Stimulated activated CD4-positive, alpha-beta T cell treated with anti-CD3 and anti-CD28 coated beads, Interleukin-1b, Interleukin-23, amount 100 ng/mL, for 4 hours (primary cell): Measurements from ENCODE around the gene SH3GL2.

Source experiments
- DNase-seq, 2 donors: peaks; one replicate each; pipeline ENCODE4 v3.0.0-alpha.2; 2020; ENCODE audit warnings: low read depth in 2 of 2

Gene SH3GL2

DNA sequence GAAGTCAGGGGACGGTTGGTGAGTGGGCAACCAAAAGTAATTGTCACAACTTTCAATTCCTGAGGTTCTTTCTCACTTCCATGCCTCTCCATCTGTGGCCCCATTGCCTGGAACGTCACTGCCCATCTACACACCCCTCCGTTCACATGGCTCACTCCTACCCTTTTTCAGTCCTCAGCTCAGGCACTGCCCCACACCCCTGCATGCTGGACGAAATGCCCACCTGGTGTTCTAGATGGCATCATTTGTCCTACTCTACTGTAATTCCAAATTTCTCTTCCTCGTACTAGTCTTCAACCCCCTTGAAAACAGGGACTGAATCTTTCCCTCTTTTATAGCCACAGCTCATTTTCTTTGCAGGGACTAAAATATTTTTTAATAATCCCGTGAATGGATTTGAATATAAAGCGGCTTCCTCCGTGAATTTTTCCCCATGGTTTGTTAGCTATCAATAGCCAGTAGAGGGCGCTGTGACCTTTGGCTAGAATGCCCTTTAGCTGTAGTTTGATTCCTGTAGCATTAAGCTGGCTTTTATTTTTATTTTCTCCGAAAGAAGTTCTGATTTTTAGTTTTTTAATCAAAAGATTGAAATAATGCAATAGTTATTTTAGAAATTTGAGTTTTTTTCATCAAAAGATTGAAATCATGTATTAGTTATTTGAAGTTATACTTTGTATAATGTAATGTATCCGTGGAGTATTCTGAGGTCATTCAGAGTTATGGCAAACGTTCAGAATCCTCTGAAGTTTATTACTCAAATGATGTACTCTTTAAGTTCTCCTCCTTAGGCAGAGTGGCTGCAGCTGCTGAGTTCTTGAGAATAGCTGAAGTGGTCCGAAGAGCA is 232.1 kb downstream of the SH3GL2 start:
- DNase-seq, result no peak

DNA sequence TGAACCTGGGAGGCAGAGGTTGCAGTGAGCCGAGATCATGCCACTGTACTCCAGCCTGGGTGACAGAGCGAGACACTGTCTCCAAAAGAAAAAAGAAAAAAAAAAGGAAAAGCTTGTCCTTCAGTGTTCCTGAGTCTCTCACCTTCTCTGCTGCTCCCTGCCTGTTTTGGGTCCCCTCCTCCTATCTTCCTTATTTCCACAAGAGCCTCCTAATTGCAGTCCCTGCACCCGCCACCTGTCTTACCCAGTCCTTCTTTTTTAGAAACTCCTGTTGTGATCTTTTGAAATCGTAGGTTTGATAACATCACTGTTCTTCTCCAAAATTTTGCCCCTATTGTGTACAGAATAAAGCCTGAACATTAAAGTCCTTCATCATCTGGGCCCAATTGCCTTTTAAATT is 234.9 kb downstream of the SH3GL2 start:
- no peak for DNase-seq

DNA sequence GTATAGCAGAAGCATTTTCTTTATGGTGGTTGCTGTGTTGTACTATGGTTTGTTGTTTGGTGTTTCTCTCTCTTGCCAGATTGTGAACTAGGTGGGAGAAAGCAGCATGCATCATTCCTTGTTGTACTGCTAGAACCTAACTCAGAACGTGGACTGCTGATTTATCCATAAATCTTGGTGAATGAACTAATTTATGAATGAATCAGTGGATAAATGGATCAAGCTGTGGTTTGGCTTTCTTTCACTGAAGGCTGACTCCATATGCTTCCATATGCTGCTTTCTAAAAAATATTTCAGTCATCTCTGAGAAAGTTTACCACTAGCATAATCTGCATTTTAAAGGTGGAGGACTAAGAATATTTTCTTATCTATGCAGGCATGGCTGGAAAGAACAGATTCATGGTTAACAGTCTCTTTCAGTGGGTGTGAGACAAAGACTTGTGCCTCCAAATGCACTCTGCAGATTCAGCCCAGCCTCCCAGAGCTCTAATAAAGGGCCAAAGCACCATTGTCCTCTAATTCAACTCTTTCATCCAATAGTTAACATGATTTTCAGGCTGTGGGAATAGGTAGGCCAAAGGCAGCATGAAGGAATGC is 237.7 kb downstream of the SH3GL2 start:
- DNase-seq, result no peak

DNA sequence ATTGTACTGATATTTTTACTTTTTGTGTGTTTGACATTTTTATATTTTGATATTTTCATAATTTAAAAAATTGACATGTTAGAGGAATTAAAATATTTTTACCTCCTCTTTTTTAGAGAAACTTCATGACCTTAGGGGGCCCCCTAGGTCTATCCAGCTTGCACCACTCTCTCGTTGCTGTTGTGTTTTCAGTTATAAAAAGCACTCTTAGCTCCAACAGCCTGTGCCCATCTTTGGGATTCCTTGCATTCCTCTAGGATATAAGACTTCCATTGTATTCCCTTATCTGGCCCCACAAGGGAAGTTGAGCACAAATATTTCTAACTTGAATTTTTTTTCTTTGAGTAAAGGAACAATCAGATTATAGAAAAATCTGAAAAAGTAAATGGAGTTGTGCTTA is 245.3 kb downstream of the SH3GL2 start:
- DNase-seq, result no peak

DNA sequence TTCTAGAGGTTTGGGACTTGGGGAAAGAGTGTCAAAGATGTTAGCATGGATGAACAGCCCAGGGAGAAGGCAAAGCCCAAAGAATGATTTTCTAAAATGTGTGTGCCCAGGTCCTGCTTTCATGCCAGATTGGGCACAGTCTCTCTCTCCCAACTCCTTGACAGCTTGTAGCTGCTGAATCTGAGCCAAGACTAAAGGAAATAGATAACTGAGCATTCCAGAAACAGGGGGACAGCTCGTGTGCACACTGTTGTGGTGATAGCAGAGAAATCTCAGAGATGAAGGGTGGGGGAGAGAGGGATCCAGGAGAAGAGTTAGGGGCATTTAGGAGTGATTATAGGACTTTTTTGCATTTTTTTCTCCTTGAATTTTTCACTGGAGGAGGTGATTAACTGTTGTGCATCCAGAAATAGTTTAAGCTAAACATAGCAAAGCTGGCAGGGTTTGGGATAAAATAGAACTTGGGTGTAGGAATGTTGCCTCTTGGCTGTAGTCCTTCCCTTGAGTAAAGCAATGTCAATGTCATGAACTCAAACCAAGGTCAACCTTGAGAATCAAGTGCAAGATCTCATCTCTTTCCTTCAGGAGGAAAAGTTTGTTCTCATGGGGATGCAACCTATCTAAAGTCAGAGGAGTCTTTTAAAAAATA is 245.9 kb downstream of the SH3GL2 start:
- no peak for DNase-seq

DNA sequence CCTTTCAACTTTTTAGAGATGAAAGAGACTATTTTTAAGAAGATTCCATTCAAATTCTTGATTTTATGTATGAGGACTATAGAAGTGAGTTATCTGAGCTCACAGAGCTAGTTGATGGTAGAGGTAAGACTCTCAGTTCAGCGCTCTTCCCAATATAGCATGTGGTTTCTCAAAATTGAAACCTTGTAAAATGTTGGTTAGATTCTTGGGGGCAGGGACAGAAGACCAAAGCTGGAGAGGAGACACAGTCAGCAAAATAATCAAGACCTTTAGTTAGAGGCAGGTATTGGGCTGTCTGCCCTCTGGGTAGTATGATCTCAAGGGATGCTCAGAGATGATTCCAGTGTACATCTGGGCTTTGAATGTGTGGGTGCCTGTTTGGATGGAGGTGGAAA is 246.4 kb downstream of the SH3GL2 start:
- no peak for DNase-seq

DNA sequence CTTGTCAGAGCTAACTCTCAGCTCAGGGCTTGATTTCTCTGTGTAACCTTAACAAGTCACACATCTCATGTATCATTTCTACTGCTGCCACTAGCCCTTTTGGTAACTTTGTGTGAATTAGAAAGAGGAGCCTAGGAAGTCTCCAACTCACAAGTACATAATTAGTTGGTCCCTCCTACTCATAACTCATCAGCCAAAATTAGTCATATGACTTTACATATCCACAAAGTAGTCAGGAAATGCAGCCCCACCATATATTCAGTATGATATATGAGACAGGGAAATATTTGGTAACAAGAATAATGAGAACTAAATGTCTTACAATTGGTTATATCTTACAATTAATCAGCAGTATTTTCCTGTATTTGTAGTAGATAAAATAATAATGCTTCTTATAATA is 250.2 kb downstream of the SH3GL2 start:
- no peak for DNase-seq

DNA sequence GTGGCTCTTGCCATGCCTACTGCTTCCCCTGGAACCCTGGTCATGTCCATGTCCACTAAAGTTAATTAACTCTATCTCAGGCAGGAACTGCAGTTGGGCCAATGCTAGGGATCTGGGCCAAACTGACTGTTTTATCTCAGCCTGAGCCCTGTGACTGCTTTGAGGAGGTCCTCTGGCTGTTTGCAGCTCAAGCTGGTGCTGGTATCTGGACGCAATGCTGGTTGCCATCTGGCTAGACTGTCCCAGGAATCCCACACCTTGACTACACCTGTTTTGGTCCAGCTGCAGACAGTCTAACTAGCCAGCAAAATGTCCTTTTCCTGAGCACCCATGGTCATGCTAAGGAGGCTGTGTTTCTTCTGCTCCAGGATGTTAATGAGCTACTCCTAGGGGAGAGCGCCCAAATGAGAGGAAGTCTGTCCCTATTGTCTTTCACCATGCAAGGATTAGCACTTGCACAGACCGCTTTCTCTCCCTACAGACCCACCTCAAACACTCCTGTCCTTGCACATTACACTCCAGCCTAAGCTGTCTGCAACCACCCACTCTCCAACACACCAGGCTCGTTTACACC is 251.0 kb downstream of the SH3GL2 start:
- no peak for DNase-seq

DNA sequence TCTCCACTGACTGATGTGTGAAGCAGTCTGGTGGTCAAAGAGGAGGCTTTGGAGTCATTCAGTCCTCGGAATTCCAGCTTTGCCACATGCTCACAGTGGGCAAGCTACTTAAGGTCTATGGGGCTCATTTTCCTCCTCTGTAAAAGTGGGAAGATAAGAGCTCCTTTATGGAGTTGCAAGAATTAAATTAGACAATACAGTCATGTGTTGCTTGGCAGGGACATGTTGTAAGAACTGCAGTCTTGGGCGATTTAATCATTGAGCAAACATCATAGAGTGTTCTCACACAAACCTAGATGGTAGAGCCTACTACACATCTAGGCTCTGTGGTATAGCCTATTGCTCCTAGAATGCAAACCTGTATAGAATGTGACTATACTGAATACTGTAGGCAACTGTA is 253.9 kb downstream of the SH3GL2 start:
- no peak for DNase-seq

DNA sequence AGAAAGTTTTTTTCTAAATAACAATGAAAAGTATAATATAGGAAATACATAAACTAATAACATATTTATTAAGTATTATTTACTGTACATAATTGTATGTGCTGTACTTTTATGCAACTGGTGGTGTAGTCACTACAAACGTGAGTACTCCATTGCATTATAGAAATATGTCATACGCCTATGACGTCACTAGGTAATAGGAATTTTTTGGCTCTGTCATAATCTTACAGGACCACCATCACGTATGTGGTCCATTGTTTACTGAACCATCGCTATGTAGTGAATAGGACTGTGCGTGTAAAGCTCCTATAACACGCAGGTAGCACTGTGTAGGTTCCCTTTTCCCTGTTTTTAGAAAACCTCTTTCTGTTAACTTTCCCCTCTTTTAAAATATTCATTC is 255.0 kb downstream of the SH3GL2 start:
- DNase-seq, result no peak

DNA sequence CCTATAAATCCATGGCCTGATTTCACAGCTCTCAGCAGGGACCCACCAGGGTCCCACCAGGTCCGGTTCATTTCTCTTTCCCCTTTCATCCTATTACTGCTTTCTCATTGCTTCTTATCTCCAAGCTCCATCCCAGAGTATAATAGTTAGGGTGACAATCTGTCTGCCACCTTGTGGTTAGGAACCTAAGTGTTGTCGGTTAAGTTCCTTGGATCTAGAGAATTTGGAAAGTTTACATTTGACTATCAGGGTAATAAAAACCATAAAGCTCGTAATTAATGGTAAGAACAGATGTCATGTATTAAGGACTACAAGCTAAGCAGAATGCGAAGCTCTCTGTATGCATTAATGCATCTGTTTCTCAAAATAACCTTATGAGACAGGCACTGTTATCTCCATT is 259.1 kb downstream of the SH3GL2 start:
- no peak for DNase-seq

DNA sequence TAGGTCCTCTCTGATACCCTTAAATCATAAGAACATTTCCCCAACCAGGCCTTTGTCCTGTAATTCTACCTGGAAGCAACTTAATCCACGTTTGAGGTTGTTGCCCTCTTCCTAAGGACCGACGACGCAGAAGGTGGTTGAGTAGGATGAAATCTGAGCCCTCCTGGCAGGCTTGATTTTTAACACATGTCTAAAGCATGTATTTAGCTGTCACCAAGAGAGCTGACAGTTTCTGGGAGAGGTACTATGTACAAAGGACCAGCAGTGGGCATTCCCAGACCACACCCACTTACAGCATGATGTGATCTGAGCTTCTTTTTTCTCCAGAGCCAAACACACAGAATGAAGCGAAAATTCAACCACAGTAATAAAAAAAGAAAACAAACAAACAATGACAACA is 260.9 kb downstream of the SH3GL2 start:
- no peak for DNase-seq

DNA sequence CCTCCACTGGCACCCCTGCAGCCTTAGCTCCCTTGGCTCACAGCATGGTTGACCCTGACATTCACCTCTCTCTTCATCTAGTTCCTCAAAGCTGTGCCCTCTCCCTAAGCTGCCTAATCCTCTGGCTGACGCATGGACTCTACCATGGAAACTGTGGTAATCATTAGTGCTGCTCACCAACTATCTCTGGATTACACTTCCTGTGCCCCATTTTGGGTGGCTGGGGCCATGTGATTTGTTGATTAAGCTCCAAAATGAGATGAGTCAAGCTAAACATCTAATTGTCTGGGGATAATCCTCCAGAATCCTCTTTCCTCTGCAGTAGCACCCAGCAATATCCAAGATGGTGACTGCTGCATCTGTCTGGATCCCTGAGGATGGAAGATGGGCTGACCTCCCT is 264.4 kb downstream of the SH3GL2 start:
- DNase-seq, result no peak
